ENCODE measurements around the gene FAM13B.
"Not testable (repeated sequence)": the region's sequence is repeated elsewhere in the genome, so short reads cannot be mapped to it uniquely, and the experiment has no call there.

The FAM13B gene

DNA sequence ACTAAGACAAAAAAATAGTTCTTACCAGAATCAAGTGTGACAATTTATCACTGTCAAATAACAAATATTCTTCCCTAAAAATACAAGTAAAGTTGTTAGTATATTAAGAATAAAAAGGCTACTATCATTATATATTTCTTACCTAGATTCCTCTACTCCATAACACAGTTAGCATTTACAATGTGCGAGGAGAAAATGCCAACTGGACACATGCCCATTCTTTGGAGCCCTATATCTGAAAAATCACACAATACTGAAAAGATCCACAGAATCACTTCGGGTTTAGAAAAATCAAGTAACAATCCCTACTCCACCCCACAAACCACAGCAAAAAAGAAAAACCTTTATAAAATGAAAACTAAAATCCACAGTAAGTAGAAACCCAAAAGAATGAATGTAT, 72.7 kb downstream of the FAM13B start:
- DNase-seq = no peak

DNA sequence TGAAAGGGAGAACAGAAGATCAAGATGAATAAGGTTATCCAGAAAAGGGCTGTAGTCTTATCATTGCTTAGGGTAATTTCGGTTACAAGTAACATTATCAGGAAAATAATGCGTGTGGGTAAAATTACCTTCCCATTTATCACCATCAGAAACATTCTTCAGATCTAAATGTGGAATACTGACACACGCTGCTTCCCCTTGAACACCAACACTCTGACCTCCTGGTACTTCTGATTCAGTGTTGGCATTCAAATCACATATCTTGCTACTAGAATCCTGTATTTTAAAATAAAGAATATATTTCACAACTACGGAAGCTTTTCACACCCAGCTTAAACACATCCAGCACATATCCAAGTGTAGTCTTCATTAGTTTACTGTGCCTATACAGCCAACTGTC, 73.4 kb downstream of the FAM13B start:
- no peak for DNase-seq

DNA sequence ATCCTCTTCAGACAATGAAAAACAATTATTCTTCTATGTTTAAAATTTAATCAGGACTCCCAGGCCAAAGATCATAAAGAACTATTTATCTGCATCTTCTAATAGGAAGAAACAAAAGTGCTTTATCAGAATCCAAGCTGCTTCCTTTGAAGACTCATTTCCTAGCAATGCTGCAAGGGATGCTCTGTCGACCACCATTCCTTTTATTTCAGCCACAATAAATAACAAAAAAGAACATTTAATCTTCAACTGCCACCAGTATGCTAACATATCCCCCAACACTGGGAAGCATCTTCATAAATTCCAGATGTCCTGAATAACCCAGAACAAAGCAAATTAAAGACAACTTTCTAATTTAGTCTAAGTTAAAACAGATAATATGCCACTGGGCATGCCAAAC, 74.9 kb downstream of the FAM13B start:
- no peak for DNase-seq

DNA sequence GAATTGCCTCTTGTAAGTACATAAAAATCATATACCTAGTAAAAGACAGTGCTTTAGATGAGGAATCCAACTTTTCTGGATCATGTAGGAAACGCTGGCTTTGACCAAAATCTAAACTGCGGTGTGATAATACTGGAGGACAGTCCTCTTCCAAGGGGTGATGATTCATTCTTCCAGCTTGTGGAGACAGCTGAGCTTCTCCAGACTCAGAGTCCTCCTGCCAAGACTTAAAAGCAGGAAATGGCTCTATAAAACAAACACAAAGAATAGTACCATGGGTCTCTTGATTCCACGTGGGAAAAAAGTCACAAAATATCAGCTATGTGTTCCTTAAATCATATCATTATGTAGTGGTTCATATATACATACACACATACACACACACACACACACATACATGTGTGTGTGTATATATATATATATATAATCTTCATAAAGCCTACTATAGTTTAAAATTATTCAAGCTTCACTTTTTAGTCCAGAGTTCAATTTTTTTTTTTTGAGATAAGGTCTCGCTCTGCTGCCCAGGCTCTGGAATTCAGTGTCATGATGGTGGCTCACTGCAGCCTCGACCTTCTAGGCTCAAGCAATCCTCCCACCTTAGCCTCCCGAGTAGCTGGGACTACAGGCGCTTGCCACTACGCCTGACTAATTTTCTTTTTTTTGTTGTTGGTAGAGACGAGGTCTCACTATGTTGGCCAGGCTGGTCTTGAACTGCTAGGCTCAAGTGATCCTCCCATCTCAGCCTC, 78.6 kb downstream of the FAM13B start:
- no peak for DNase-seq

DNA sequence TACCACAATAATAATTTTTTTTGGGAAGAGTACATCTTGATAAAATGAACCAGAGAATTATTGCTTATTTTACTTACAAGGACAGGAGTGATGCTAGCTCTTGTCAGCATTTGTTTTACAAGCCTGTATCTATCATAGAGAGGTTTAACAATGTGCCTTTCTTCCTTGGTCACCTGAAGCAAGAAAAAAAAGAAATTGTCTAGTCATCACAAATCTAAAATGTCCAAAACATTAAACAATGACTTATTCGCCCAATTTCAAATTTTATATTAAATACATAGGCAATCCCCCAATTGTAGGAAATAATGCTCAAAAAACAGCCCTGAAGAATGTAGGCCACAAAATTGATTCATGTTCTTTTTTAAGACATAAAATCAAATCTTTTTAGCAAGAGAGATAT, 87.1 kb downstream of the FAM13B start:
- no peak for DNase-seq

DNA sequence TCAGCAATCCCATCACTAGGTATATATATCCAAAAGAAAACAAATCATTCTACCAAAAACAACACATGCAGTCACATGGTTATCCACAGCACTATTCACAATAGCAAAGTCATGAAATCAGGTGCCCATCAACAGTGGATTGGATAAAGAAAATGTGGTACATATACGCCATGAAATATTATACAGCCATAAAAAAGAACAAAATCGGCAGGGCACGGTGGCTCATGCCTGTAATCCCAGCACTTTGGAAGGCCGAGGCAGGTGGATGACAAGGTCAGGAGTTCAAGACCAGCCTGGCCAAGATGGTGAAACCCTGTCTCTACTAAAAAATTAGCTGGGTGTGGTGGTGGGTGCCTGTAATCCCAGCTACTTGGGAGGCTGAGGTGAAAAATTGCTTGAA, 88.6 kb downstream of the FAM13B start:
- not testable (repeated sequence) for DNase-seq

DNA sequence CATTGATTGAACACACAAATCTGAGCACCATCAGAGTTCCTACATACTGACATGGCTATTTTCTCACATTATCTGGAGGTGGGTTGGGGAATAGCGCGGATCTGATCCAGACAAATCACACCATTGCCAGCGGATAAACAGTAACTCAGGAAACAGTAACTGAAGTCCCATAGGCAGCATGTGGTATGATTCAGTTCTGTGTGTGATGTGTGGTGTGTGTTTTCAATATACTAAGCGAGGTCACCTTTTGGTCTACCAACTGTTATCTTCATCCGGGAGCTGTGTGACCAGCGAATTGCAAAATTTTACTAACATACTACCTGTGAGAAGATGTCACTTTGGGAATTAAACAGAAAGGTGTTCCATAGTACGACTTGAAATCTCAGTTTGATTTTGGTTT, 93.5 kb downstream of the FAM13B start:
- no peak for DNase-seq

DNA sequence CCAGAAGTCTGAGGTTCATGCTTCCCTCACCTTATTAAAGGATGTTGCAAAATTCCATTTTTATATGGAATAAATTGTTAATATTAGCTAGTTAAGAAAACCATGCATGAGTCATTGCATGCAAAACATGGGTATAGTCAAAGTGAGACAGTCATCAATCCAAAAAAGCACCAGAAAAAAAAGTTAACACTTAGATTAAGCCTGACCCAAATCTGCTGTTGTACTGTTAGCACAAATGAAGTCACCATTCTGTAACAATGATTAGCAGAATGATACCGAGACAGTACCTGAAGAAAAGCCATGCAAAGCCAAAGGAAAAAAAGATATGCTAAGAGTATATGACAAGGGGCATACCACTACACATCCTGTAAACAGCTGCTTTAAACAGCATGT, 94.1 kb downstream of the FAM13B start:
- no peak for DNase-seq

DNA sequence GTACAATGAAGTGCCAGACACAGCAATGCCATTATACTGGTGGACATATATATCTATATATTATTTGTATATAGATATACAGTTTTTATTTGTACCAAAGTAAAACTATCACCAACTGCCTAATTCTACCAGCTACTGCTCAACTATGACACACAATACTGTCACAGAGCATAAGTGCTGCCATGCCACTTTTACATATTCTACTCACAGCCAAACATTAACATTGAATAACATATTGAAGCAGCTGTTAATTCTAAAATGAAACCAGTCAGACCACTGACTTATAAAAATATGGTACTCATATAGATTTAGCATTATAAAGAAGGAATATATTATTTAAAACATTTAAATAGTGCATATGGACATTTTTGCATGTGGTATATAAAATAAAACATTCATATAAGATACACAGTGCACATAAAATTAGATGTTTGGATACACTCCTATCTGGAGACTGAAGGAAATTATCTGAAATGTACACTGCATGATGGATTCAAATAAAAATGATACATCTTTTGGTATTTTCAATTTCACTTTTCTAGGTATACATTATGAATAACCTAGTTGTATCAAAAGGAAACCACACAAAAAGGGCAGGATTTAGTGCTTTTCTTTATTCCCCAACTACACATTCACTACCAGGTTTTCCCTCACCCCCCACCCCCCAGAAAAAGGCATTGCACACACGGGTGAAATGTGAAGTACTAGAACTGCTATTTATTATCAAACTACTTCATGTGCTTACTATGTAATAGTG, 94.7 kb downstream of the FAM13B start:
- DNase-seq = no peak

DNA sequence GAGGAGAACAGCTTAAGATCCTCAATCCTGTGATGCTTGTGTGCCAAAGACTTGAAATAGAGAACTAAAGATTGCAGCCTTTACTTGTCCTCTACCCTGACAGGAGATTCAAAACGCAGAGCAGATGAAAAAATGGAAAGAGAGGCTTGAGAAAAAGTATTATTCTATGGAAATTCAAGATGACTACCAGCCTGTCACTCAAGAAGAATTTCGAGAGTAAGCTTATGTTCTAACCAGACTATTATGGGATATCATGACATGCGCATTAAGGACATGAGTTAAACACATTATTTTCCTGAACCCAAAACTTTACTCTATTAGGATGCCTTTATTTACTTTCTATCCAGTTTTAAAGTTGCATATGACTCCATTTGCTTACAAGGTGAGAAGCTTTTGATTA, 97.2 kb downstream of the FAM13B start:
- DNase-seq = no peak

DNA sequence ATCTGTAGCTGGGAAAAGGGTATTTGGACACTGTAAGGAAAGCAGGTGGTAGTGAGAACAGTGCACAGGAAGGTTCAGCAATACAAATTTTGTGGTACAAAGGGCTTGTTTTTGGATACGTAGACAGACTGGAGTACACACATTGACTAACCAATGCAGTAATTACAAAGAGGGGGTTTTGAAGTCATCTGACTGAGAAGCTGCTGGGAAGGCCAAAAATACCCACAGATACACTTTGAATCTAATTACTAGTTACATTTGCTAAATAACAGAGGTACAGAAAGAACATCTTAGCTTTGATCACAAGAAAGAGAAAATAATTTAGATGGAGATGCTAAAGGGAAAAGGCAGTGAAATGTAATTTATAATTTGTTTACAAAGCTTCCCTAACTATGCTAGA, 97.7 kb downstream of the FAM13B start:
- no peak for DNase-seq

DNA sequence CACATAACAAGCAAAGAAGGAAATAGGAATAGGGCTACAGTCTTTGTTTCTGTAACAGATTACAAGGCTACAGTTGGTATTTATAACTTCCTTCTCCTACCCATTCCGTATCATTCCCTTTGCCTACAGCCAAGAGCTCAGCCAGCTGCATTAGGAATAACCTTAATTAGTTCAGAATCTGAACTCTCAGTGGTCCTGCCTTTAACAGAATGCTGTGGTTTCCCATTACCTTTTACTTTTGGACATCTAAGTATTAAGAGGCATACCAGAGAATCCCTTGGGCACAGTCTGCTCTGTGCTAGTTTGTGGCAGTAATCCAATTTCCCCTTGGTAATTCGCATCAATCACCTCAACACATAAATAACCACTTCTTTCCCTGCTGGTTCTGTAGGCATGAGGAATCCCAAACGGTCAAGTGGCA, 99.4 kb downstream of the FAM13B start:
- DNase-seq = no peak

DNA sequence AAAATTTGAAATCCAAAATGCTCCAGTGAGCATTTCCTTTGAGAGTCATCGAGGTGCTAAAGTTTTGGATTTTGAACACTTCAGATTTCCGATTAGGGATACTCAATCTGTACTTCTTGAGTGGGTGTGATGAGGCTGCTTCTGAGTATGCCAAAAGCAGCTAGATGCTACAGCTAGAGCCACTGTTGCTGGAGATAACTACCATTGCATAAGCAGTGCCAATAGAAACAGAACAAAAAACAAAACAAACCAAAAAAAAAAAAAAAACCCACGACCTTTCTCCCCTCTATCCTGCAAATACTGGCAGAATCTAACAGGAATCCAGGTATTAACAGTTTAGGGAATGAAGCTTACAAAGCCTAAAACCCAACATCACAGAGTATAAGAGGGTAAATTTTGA, 100.1 kb downstream of the FAM13B start:
- no peak for DNase-seq

DNA sequence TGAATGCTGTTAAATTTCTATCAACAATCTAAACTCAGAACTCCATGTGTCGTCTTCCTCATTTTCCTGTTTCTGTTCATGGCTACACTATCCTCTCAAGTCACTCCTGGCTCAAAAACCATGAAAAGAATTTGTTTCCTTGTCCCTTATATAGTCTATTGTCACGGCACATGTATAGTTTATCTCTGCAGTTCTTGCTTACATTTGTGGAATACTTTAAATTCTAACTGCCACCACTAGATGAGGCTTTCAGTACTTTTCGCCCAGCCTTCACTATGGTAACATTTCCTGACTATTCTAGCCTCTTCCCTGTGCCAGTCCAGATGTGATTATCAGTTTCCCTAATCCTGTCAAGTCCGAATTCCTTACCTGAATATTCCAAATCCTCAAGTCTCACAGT, 109.0 kb downstream of the FAM13B start:
- DNase-seq = no peak

DNA sequence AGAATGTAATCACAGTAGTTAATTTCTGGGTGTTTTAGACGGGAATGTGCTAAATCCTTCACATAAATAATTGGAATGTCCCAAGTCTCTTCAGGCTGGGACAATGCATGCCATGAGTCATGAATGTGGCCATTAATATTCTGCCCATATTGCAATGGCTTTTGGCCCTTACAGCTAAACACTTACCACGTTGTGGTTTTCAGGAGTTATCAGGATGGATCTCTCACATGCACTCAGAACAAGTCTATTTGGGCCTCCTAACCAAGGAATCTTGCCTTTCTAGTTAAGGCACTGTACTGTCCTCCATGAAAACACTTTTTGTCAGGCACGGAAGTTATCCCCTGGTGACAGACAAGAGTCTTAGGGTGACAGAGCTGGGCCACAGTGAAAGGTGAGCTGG, 110.9 kb downstream of the FAM13B start:
- DNase-seq = no peak

DNA sequence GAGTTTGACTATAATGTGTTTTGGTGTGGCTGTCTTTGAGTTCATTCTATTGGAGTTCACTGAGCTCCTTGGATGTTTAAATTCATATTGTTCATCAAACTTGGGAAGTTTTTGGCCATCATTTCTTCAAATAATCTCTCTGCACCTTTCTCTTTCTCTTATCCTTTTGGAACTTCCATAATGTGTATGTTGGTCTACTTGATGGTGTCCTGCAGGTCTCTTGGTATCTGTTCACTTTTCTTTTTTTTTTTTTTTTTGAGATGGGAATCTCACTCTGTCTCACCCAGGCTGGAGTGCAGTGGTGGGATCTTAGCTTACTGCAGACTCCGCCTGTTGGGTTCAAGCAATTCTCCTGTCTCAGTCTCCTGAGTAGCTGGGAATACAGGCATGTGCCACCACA, 116.0 kb downstream of the FAM13B start:
- no peak for DNase-seq

DNA sequence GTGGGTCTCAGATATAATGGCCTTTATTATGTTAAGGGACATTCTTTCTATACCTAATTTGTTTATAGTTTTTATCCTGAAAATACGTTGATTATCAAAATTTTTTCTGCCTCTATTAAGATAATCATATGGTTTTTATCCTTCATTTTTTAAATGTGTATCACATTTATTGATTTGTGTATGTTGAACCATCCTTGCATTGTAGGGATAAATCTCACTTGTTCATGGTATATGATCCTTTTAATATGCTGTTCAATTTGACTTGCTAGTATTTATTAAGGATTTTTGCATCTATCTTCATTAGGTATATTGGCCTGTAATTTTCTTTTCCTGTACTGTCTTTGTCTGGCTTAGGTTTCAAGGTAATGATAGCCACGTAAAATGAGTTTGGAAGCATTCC, 118.1 kb downstream of the FAM13B start:
- DNase-seq = no peak

DNA sequence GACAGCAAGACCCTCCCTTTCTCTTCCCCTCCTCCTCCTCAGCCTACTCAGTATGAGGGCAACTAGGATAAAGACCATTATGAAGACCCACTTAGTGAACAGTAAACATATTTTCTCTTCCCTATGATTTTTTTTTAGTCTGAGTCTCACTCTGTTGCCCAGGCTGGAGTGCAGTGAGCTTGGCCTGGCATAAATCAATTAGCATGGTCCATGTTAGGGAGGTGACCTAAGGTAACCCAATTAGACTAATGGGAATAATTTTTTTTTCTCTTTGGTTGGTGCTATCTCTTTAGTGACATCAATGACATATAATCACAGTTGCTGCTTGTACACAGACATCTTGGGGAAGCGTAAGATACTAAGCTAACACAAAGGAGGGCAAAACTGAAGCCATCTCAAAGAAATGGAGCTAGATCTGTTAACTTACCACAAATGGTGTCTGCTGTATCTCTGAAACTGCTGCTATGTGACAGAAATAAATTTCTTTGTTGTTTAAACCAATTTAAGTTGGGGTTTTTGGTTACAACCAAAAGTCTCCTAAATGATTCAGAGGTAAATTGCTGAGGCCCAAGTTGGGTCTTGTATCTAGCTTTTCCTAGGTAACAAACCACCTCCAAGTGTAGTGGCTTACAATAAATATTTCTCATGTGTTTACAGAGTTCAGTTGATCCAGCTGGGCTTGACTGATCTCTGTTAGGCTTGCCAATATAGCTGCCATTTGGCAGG, 130.3 kb downstream of the FAM13B start:
- DNase-seq = no peak

DNA sequence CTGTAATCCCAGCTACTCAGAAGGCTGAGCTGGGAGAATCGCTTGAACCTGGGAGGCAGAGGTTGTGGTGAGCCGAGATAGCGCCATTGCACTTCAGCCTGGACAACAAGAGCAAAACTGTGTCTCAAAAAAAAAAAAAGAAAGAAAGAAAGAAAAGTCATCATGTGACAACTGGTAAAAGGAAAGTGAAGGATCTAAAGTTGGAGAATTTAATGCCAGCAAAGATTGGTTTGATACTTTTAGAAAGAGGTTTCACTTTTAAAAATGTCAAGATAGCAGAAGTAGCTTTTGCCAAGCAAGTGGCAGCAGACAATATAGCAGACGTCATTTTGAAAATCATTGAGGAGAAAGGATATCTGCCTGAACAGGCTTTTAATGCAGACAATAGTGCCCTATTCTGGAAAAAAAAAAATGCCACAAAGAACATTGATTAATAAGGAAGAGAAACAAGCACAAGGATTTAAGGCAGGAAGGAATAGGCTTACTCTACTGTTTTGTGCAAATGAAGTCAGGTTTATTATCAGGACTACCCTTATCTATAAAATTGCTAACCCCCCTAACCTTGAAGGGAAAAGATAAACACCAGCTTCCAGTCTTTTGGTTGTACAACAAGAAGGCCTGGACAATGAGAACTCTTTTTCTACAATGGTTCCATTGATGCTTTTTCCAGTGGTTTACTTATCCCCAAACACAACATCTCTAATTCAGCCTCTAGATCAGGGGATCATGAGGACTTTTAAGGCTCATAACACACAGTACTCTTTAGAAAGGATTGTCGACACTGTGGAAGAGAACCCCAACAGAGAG, 131.7 kb downstream of the FAM13B start:
- no peak for DNase-seq

DNA sequence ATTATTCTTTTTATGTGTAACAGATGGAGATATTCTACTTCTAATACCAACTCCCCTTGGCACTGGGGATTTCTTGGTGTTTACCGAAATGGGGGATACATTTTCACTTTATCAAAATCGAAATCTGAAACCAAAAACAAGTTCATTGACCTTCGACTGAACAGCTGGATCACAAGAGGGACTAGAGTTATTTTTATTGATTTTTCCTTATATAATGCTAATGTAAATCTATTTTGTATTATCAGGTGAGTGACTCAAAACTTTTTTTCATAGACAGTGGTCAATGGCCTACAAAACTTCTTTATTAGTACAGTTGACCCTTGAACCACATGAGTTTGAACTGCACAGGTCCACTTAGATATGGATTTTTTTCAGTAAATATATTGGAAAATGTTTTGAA, 133.4 kb downstream of the FAM13B start:
- DNase-seq = no peak

DNA sequence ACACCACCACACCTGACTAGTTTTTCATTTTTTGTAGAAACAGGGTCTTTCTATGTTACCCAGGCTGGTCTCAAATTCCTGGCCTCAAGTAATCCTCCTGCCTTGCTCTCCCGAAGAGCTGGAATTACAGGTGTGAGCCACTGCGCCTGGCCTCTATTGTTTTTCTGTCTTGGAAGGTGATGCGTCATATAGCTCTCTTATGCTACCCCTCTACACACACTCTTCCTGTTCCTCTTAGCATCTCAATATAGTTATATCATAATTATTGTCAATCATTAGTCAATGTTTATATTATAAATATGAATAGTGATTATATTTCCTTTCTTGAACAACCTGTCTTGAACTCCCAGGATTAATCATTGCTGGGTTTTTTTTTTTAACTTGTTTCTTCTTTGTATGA, 136.3 kb downstream of the FAM13B start:
- DNase-seq = no peak

DNA sequence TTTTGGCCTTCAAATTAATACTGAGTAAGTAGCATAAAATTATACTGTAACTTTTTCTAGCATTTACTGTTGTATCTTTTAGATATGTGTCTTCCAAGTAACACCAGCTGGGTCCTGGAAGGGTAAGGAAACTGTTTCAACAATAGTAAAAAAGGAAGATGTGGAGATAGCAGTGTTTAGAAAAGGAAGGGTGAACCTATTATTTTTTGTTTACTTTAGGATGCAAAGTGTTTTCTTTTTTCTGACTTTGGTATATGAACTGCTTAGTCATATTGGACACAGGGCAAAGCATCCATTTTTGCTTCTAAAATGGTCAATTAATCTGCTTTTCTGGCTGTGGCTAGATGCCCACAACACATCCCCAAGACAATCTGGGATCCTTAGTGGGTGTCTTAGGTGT, 138.3 kb downstream of the FAM13B start:
- DNase-seq = no peak

DNA sequence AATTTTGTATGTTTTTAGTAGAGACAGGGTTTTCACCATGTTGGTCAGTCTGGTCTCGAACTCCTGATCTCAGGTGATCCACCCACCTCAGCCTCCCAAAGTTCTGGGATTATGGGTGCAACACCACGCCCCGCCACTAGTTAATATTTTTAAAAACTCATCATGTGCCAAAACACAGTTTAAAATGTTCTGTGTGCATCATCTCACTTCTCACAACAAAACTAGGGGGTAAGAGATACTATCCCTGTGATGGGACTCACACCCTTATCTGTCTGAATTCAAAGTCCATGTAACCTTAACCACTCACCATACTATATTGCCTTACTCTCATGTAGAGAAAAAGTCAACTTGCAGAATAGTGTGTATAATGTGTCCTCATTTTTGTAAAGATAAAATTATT, 141.0 kb downstream of the FAM13B start:
- no peak for DNase-seq

Data from central memory CD4-positive, alpha-beta T cell (primary cell).